ENCODE measurements around the gene KLHL25.

GRCh38 chr15:85733416-85733815 lies 61.3 kb downstream of the KLHL25 start:
- no peak for TF ChIP-seq CTCF (IDR thresholded peaks at IDR 0.05; ENCODE audit: borderline replicate concordance, extremely low read depth, low read length, poor library complexity, severe bottlenecking)
- no peak for TF ChIP-seq EZH2 (IDR thresholded peaks at IDR 0.05; ENCODE audit: borderline replicate concordance, low read depth, low read length, severe bottlenecking)
